Measurements from ENCODE around the gene ZNF469. TPM values are rescaled to one million over a fixed set of nuclear protein-coding genes. Genes with fewer than 3 reads are reported as not detected.

The ZNF469 gene
- total and polyA plus RNA-seq, 2 of the 13 experiments (the other 11 are each of a cell fraction or from before 2014, with no cell fraction given), result not detected

DNA sequence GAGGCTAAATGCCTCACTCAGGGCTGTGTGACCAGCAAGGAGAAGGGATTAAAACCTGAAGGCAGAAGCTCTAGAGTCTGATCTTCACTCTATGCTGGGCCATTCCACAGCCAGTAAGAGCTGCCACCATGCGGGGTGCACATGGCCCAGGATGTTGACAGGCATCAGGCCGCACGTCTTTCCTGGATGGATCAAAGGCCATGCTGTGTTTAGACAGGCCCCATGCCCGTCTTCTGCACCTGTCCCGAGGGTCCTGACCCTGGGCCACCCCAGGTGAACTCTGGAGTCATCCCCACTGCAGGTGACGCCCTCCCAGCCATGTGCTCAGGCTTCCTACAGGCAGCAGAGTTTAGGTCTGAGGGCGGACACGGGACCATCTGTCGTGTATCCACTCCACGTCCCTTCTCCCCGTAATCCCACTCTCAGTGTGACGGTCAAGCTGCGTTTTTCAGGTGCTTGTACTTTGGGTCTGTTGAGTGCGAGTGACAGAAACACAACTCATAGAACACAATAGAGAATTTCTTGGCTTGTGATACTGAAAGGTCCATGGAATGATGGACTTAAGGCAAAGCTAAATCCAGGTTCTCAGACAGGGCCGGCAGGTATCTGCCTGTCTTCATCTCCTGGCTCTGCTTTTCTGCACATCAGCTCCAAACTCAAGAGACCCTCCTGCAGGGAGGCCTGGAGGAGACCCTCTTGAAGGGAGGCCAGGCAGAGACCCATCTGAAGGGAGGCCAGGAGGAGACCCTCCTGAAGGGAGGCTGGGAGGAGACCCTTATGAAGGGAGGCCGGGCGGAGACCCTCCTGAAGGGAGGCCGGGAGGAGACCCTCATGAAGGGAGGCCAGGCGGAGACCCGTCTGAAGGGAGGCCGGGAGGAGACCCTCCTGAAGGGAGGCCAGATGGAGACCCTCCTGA lies 13.2 kb downstream of the ZNF469 start:
- CTCF ChIA-PET (ENCODE audit: low intra/inter-chr PET ratio, low total read pairs), result no interaction called here
- TF ChIP-seq, protein P1, sequence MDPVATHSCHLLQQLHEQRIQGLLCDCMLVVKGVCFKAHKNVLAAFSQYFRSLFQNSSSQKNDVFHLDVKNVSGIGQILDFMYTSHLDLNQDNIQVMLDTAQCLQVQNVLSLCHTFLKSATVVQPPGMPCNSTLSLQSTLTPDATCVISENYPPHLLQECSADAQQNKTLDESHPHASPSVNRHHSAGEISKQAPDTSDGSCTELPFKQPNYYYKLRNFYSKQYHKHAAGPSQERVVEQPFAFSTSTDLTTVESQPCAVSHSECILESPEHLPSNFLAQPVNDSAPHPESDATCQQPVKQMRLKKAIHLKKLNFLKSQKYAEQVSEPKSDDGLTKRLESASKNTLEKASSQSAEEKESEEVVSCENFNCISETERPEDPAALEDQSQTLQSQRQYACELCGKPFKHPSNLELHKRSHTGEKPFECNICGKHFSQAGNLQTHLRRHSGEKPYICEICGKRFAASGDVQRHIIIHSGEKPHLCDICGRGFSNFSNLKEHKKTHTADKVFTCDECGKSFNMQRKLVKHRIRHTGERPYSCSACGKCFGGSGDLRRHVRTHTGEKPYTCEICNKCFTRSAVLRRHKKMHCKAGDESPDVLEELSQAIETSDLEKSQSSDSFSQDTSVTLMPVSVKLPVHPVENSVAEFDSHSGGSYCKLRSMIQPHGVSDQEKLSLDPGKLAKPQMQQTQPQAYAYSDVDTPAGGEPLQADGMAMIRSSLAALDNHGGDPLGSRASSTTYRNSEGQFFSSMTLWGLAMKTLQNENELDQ (CRISPR knock-in tag; IDR thresholded peaks at IDR 0.05; ENCODE audit: borderline replicate concordance), result no peak
- TF ChIP-seq GABPB1 (CRISPR knock-in tag; IDR thresholded peaks at IDR 0.05) (peak; percentile 33), ELF3 (CRISPR knock-in tag; IDR thresholded peaks at IDR 0.05) (peak; percentile 52; the same call in 1 of the 2 replicates), MAFF (IDR thresholded peaks at IDR 0.05; ENCODE audit: low read depth, low read length) (no peak), NFKBIZ (CRISPR knock-in tag; IDR thresholded peaks at IDR 0.05) (no peak), KAT7 (CRISPR knock-in tag; IDR thresholded peaks at IDR 0.05; ENCODE audit: borderline replicate concordance) (no peak), SP140L (CRISPR knock-in tag; IDR thresholded peaks at IDR 0.05; ENCODE audit: borderline replicate concordance) (no peak), TCF7 (IDR thresholded peaks at IDR 0.05; ENCODE audit: low read depth) (peak; percentile 44; the same call in 1 of the 2 replicates), ZEB1 (IDR thresholded peaks at IDR 0.05; ENCODE audit: insufficient replicate concordance, low read depth) (no peak), CREM (IDR thresholded peaks at IDR 0.05) (no peak), CREM (CRISPR knock-in tag; IDR thresholded peaks at IDR 0.05) (no peak), ZNF816 (CRISPR knock-in tag; IDR thresholded peaks at IDR 0.05; ENCODE audit: borderline replicate concordance) (no peak), ZNF253 (CRISPR knock-in tag; IDR thresholded peaks at IDR 0.05; ENCODE audit: borderline replicate concordance) (no peak), NR2F6 (IDR thresholded peaks at IDR 0.05) (peak; percentile 56; the same call in 1 of the 2 replicates), NR2F6 (CRISPR knock-in tag; IDR thresholded peaks at IDR 0.05) (peak; percentile 73), ZNF446 (CRISPR knock-in tag; IDR thresholded peaks at IDR 0.05) (0 out of 2 replicates have a peak, but pooled peaks have one; percentile 38)
- TF ChIP-seq, protein P2, sequence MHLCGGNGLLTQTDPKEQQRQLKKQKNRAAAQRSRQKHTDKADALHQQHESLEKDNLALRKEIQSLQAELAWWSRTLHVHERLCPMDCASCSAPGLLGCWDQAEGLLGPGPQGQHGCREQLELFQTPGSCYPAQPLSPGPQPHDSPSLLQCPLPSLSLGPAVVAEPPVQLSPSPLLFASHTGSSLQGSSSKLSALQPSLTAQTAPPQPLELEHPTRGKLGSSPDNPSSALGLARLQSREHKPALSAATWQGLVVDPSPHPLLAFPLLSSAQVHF (CRISPR knock-in tag; IDR thresholded peaks at IDR 0.05), result no peak
- TF ChIP-seq, protein P3, sequence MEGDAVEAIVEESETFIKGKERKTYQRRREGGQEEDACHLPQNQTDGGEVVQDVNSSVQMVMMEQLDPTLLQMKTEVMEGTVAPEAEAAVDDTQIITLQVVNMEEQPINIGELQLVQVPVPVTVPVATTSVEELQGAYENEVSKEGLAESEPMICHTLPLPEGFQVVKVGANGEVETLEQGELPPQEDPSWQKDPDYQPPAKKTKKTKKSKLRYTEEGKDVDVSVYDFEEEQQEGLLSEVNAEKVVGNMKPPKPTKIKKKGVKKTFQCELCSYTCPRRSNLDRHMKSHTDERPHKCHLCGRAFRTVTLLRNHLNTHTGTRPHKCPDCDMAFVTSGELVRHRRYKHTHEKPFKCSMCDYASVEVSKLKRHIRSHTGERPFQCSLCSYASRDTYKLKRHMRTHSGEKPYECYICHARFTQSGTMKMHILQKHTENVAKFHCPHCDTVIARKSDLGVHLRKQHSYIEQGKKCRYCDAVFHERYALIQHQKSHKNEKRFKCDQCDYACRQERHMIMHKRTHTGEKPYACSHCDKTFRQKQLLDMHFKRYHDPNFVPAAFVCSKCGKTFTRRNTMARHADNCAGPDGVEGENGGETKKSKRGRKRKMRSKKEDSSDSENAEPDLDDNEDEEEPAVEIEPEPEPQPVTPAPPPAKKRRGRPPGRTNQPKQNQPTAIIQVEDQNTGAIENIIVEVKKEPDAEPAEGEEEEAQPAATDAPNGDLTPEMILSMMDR (CRISPR knock-in tag; IDR thresholded peaks at IDR 0.05), result peak; percentile 30; the same call in 1 of the 2 replicates
- TF ChIP-seq, protein P4, sequence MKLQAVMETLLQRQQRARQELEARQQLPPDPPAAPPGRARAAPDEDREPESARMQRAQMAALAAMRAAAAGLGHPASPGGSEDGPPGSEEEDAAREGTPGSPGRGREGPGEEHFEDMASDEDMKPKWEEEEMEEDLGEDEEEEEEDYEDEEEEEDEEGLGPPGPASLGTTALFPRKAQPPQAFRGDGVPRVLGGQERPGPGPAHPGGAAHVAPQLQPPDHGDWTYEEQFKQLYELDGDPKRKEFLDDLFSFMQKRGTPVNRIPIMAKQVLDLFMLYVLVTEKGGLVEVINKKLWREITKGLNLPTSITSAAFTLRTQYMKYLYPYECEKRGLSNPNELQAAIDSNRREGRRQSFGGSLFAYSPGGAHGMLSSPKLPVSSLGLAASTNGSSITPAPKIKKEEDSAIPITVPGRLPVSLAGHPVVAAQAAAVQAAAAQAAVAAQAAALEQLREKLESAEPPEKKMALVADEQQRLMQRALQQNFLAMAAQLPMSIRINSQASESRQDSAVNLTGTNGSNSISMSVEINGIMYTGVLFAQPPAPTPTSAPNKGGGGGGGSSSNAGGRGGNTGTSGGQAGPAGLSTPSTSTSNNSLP (IDR thresholded peaks at IDR 0.05; ENCODE audit: low read depth, low read length), result no peak

More for the DNA sequence above, 13.2 kb downstream of the ZNF469 start:
- ATAC-seq (no peak), DNase-seq (ENCODE audit: low spot score) (no peak), FAIRE-seq (no peak)
- intact Hi-C loops (cut with micrococcal nuclease; ENCODE audit: unreplicated experiment) (no loop called here), in situ Hi-C loops (cut with HindIII; ENCODE audit: extremely low pct_ligation_motif_present, low pct_unique_long_range_greater_than_20kb) (no loop called here)
- Histone ChIP-seq H3K79me2 (ENCODE audit: insufficient read depth, low read length) (no peaks in the 10 kb centered on the region), H3K4me1 (ENCODE audit: insufficient read depth, low read length) (peaks cover 17% of the 10 kb centered on the region), H4K20me1 (ENCODE audit: insufficient read depth, low read length) (peaks cover 4% of the 10 kb centered on the region; the same call in 1 of the 2 replicates), H3K4me3 (replicated peaks in 1 of 3; ENCODE audit: insufficient read depth in 1 of 3, low read depth in 2 of 3, low read length in 3 of 3) (no peak overlapping the region), H3K27me3 (ENCODE audit: control insufficient read depth in 1 of 2, insufficient read depth in 2 of 2, low read length in 2 of 2) (peaks cover 39 to 86% of the 10 kb centered on the region in 2 experiments), H3K4me2 (ENCODE audit: low read depth, low read length) (no peak overlapping the region), H3K27ac (ENCODE audit: extremely low read length, insufficient read depth, low read length) (no peak overlapping the region), H2AFZ (ENCODE audit: low read length) (no peak overlapping the region), H3K36me3 (replicated peaks in 1 of 2; ENCODE audit: control insufficient read depth in 1 of 2, insufficient read depth in 2 of 2, low read length in 2 of 2) (no peaks in the 10 kb centered on the region), H3K9ac (ENCODE audit: insufficient read depth, low read depth, low read length) (no peak overlapping the region), H3K9me3 (ENCODE audit: low read length) (no peaks in the 10 kb centered on the region)
- BruUV-seq (replicated peaks), result no TSS peak
- POLR2A ChIA-PET, result no interaction called here
- WGBS (ENCODE audit: low lambda C conversion rate), result 42% methylated on average over 18 of the region's 21 CpGs
